Cardiac septum (tissue), 1 donor: ENCODE measurements around the gene OSER1. TPM values are rescaled to one million over a fixed set of nuclear protein-coding genes. Genes with fewer than 3 reads are reported as not detected.
"Not testable (repeated sequence)": the region's sequence is repeated elsewhere in the genome, so short reads cannot be mapped to it uniquely, and the experiment has no call there.

Experiments
- DNase-seq: peaks from one replicate; pipeline ENCODE4 v3.0.0-alpha.2; 2020; ENCODE audit warnings: low spot score
- intact Hi-C: fragments of 100-400 bp; cut with DNase I; formaldehyde crosslinking; loops from one replicate; pipeline ENCODE4 v1.14.0; 2022
- long read RNA-seq: library from polyadenylated mRNA; unstranded; transcript quantifications from one replicate; pipeline ENCODE4 v2.0.0, GENCODE V29; 2021
- total RNA-seq: library from RNA; stranded (reverse); fragmentation: NEBNext Ultra II Directional; extraction: Animal tissue kit (Norgen Biotek cat#: 25700); gene quantifications from one replicate; pipeline ENCODE4 v1.2.1, GENCODE V29; 2021
- donor health status: DM: no; HTN: no; CAD: no.

Gene OSER1
- total RNA-seq, result 28.4 TPM
- long read RNA-seq, transcript OSER1-201 (4 exons, 1,572 nt), result major isoform, 67 of 73 reads
- long read RNA-seq, partial matches to known transcripts, result 6 of 73 reads
- long read RNA-seq, other reads (novel, unspliced or antisense), result 0 of 73 reads

DNA sequence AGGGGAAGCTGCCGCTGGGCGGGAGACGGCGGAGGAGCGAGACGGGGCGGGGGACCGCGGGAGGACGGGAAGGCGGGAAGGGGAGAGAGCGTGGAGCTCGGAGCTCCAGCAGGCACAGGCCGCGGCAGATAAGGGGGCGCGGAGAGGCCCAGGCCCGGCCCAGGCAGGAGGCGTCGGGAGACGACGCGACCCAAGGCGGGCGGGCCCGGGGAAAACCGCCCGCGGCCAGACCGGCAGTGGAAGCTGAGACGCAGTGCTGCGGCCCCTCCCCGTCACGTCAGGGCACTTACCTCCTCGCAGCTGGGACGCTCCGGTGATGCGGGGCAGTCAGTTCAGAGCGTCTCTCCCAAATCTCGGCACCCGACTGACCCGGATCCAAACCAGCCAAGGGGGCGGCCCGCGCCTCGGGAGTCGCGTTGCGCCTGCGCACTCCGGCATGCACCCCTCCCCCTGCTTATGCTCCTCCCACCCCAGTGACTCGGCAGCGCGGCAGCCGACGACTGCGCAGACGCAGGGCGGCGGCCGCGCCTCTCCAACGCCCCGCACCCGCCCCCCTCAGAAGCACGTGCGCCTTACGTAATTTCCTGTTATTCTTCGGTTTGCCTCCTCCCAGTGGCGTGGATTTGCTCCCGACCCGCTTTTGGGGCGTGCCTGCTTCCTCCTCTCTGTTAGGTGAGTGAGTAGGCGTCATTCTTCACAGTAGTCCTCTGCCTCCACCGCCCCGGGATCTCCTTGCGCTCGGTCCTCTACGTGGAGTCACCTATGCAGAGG, at the start of gene OSER1:
Gene OSER1, minus strand, starts transcription at position 366 of the 771 bp plus-strand sequence. CDS start 3,814 bp downstream, outside the sequence.
- peak; percentile 99 for DNase-seq
- intact Hi-C loops, result loop anchor here (5.0 kb wide), 1 partner anchor 402 kb away; no protein-coding TSS in a partner anchor

DNA sequence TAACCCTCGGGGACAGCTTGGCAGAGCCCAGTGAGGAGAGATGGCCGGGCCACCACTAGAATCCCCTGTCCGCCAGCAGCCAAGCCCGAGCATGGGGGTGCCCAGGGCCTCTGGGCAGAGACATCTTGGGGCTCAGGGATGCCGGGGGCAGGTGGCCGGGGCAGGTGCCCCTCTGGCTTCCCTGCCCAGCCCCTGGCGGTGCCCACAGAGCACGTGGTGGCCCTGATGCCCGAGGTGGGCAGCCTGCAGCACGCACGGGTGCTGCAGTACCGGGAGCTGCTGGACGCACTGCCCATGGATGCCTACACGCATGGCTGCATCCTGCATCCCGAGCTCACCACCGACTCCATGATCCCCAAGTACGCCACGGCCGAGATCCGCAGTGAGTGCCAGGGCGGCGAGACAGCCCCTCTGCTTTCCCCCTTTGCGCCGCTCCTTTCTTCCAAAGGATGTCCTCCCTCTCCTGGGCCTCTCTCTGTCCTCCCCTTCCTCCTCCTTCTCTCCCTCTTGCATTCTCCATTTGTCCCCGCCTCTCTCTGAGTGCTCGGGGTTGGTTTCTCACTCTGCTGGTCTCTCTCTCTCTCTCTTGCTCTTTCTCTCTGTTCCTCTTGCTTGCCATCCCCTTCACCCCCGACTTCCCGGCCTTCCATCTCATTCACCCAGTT, 47.8 kb upstream of the OSER1 start:
- no peak for DNase-seq
- intact Hi-C loops, result no loop called here

DNA sequence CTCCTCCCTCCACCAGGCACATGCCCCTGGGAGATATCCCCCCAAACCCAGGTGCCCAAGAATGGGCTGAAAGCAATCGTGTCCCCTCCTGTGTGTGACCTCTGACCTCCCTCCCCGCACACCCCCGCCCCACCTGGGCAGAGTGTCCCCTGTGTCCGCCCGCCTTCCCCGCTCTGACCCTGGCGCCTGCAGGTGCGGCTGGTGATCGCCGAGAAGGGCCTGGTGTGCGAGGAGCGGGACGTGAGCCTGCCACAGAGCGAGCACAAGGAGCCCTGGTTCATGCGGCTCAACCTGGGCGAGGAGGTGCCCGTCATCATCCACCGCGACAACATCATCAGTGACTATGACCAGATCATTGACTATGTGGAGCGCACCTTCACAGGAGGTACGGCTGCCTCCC, 46.4 kb upstream of the OSER1 start:
- intact Hi-C loops, result no loop called here
- no peak for DNase-seq

DNA sequence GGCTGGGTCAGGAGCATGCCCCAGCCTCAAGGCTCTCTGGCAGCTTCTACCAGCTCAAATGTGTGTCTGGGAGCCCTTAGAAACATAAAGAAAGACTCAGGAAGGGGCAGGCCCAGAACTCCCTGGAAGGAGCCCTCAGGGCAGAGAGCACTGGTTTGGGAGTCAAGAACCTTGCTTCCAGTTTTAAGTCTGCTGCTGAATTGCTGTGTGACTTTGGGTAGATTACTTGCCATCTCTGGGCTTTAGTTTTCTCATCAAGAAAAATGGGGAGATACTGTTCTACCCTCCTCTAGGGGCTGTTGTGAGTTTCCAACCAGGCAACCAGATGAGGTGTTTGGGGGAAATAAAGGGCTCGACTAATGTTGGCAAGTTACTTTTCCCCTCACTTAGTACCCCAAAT, 45.4 kb upstream of the OSER1 start:
- no peak for DNase-seq
- intact Hi-C loops, result no loop called here

DNA sequence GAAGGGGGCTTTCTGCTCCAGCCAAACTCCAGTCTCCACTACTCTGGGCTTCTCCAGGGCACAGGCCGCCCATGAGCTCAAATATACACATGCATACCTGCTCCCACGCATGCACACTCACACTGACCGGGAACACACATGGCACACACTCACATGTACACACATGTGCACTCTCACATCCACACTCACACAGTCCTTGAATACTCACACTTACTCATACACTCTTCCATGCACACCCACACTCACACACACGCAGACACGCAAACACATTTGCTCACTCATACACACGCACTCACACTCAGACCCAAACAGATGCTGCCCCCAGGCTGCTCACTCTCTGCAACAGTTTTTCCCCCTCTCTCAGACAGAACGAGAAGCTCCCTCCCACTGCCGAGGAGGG, 43.5 kb upstream of the OSER1 start:
- intact Hi-C loops, result no loop called here
- no peak for DNase-seq

DNA sequence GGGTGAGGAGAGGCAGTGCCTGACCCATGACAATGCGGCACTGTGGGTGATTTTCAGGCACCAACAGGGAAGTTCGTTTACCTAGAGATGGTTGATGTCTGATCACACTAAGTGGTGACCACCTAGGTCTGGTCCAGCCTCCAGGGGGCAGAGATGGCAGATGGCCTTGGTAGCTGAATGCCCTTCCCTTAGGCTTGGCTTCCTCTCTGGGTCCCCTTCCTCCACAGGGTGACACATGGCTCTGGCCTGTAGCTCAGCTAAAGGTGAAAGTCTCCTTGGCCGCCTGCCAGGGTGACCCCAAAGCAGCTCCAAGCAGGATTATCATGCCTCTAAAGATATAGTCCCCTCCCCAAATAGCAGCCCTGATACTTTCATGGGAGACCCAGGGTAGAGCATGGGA, 43.0 kb upstream of the OSER1 start:
- no peak for DNase-seq
- intact Hi-C loops, result no loop called here

DNA sequence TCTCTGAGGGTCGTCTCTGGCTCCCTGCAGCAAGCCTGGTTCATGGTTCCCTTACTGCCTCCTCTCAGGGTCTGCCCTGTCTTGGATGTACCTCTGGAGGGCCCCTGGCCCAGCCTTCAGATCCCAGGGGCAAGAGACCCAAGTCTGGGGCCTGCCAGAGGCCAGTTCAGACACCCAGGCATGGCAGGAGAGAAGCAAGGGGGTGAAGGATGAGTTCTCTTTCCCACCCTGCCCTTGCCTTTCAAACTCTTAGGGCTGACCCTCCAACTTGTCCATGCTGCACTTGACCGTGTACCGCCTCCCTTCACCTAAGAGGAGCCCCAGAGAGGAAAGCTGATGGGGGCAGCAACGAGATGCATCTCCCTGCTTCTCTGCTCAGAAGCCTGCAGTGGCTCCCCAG, 40.7 kb upstream of the OSER1 start:
- intact Hi-C loops, result no loop called here
- DNase-seq, result no peak

DNA sequence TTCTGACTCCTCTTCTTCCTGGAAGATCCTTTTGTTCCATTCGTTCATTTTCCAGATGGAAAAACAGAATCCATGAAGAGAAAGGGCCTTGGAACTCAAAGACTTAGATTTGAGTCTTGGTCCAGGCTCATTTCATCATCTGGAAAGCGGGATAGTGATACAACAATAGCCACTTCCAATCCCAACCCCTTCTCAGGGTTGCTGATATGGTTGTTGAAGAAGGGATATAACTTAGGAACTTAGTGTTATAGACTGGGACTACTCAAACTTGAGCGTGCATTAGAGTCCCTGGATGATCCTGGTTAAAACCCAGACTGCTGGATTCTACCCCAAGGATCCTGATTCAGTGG, 37.8 kb upstream of the OSER1 start:
- intact Hi-C loops, result no loop called here

DNA sequence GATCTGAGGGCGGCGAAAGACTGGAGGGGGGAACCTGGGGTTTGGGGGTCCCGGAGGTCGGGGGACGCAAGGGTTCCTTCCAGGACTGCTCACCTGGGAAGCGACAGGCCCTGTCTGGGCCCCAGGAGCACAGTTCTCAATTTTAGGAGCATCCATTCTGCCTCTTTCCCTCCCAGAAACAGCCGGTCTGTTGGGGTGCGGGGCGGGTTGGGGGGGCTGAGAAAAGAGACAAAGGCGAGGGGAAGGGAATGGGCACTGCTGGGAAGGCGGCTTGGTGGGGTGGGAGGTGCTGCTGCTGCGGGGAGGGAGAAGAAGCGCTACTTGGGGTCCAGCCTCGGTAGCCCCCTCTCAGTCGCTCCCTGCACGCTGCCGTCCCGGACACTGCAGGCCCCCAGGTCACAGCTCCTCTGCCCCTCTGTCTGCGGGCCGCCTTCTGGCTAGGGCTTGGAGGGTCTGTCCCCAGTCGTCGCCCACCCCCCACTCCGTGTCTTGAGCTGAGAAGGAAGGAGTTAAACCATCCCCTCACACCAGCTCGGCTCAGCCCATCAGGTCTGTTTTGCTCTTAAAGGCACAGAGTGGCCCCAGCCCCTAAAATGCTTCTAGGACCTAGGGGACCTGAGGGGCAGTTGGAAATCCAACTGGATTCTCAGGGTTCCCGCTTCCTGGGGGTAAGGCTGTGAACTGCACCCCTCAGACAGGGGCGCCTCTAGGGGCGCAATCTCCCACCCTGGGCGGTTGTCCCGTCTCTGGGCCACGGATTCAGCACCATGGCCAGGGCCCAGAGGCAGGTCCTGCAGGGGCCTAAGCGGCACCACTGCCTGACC, 37.2 kb upstream of the OSER1 start:
- intact Hi-C loops, result no loop called here
- no peak for DNase-seq

More for the DNA sequence above, 37.8 kb upstream of the OSER1 start:
- no peak for DNase-seq

DNA sequence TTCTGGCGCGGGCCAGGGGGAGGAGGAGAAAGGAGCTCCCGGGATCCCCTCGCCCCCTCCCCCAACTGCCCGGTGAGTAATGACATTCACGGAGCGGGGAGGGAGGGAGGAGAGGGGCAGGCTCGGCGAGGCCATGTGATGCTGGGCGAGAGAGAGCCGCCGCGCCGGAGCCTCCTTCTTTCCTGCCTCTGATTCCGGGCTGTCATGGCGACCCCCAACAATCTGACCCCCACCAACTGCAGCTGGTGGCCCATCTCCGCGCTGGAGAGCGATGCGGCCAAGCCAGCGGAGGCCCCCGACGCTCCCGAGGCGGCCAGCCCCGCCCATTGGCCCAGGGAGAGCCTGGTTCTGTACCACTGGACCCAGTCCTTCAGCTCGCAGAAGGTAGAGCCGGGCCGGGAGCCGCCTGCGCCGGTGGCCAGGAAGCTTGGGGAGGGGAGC, 36.6 kb upstream of the OSER1 start, which contains the start of gene GDAP1L1:
Gene GDAP1L1, plus strand, starts transcription at position 178 of the 441 bp plus-strand sequence. Its CDS starts 27 bp downstream, at position 205.
- intact Hi-C loops, result no loop called here
- DNase-seq, result no peak

DNA sequence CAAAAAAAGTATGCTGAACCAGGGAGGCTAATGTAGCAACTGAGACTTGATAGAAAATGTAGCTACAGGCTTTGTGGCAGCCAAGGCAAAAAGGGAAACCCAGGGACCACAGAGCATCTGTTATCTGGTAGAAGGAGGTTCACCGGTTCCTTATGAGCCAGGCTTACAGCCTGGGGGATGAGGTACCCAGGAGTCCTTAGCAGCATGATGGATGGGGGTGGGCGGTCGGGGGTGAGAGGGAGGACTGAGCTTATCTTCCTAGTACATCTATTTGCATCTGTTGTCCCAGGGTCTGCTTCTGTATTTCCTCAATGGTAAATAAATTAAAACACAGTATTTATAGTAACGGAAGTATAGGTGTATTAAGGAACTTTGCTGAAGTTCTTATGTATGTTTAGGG, 35.4 kb upstream of the OSER1 start:
- intact Hi-C loops, result no loop called here
- DNase-seq, result no peak

DNA sequence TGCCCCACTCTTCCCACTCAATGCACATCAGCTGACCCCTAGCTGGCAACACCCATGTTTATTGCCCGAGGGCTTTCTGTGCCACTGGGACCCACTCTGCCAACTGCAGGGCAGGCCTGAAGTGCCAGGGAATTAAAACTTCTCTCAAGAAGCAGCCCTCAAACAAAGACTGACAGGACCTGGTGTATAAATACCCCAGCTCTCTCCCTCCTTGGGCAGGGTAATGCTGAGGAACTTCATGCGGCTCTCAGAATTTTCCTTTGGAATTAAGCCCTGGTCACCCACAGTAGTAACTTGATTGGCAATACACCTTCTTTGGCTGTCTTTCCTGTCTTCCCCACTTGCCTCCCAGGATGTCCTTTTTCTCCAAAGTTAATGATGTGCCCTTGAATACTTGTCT, 31.2 kb upstream of the OSER1 start:
- no peak for DNase-seq
- intact Hi-C loops, result no loop called here

DNA sequence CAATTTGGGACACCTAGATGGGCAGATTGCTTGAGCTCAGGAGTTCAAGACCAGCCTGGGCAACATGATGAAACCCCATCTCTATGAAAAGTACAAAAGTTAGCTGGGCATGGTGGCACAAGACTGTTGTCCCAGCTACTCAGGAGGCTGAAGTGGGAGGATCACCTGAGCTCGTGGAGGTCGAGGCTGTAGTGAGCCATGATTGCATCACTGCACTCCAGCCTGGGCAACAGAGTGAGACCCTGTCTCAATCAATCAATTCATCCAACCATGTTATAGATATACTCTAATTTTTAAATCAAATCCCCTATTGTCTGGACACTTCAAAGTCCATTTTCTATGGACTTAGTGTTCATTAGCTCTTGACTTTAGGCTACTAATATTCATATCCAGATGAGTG, 26.3 kb upstream of the OSER1 start:
- DNase-seq, intact Hi-C loops: not testable (repeated sequence)

DNA sequence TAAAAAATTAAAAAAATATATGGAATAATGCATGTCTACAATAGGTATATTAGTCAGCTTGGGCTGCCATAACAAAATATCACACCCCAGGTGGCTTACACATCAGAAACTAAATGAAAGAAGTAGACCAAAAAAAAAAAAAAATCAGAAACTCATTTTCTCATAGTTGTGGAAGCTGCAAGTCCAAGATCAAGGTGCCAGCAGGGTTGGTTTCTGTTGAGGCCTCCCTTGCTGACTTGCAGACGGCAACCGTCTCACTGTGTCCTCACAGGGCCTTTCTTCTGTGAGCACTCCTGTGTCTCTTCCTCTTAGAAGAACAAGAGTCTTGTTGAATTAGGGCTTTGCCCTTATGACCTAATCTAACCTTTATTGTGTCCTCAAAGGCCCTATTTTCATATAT, 25.1 kb upstream of the OSER1 start:
- intact Hi-C loops, result no loop called here
- DNase-seq, result no peak

DNA sequence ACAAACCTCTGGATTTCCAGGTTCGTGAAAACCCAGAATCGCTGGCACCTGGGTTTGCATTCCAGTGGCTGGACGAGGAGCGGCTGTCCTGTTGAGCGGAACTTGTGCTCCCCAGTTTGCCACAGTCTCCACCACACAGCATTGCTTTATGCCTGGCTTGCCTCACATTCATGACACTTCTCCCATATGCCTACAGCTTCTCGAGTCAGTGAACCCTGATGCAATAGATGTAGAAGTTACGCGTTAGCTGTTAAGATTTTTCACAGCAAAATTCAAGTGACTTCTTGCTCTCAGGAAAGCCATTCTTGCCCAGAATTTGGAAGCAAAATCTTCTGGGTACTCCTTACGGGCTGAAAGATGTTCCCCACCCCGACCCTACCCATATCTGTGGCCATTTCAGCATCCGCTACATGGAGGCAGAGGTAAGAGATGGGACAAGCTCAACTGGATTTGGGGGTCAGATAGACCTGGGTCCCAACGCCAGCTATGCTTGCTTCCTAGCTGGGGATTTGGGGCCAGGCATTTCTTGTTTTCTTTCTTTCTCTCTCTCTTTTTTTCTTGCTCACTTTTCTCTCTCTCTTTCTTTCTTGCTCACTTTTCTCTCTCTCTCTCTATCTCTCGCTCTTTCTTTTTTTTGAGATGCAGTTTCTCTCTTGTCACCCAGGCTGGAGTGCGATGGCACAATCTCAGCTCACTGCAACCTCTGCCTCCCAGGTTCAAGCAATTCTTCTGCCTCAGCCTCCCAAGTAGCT, 24.2 kb upstream of the OSER1 start:
- intact Hi-C loops, result no loop called here
- no peak for DNase-seq

DNA sequence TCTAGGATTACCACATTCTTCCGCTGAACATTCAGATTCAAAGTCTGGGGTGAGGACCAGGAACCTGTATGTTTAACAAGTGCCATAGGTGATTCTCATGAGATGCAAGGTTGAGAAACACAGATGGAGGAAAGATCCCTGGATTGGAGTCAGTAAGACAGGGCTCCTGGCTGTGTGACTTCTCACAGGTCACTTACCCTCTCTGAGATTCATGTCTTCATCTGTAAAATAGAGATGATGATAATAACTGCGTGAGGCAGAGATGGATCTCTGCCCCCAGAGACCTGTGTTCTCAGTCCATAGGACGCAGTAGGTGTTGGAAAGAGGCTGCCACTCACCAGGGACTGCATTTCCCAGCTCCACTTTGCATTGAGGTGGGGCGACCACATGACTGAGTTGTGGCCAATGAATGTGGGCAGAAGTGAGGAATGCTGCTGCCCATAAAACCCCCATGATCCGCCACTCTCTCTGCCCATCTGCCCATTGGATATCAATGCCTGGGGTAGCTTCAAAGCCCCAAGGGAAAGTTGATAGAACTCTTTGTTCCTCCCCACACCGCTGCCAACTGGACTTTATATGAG, 23.0 kb upstream of the OSER1 start:
- intact Hi-C loops, result no loop called here
- no peak for DNase-seq

DNA sequence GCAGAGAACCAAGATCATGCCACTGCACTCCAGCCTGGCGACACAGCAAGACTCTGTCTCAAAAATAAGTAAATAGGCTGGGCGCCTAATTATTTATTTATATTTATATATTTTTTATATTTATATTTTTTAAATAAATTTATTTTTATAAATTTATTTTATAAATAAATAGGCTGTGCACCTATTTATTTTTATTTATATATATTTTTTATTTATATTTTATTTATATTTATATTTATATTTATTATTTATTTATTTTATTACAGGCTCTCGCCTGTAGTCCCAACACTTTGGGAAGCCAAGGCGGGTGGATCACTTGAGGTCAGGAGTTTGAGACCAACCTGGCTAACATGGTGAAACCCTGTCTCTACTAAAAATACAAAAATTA, 21.9 kb upstream of the OSER1 start:
- intact Hi-C loops, DNase-seq: not testable (repeated sequence)

DNA sequence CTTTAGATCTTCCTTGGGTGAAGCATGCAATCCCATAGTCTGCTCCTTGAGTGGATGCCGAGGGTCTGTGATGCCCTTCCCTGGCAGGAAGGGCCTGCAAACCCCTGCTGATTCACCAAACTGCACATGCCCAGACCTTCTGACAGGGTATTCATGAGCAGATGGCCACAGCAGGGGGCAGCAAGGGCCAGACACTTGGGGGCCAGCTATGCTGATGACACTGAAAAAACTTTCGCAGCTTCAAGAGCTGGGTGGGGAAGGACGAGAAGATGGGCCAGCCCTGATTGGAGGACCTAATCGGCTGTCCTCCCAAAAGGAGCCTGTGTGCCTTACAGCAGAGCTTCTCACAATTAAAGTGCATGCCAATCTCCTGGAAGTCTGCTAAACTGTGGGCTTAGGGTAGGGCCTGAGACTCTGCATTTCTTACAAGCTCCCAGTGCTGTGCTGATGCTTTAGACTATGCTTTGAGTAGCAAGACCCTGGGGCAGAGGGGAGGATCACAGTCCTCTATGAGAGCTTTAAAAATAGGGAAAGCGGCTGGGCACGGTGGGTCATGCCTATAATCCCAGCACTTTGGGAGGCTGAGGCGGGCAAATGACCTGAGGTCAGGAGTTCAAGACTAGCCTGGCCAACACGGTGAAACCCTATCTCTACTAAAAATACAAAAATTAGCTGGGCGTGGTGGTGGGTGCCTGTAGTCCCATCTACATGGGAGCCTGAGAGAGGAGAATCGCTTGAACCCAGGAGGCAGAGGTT, 21.3 kb upstream of the OSER1 start:
- peak; percentile 33 for DNase-seq
- intact Hi-C loops, result no loop called here
